MV-4-11 (cell line): Measurements from ENCODE around the gene CSMD2.

Experiments used
- DNase-seq: peaks from one replicate; lab custom pipeline; 2025; lab: John Stamatoyannopoulos, UW

The CSMD2 gene

GRCh38 chr1:33743221-33743998 lies 421.6 kb downstream of the CSMD2 start:
- DNase-seq: no peak

DNA sequence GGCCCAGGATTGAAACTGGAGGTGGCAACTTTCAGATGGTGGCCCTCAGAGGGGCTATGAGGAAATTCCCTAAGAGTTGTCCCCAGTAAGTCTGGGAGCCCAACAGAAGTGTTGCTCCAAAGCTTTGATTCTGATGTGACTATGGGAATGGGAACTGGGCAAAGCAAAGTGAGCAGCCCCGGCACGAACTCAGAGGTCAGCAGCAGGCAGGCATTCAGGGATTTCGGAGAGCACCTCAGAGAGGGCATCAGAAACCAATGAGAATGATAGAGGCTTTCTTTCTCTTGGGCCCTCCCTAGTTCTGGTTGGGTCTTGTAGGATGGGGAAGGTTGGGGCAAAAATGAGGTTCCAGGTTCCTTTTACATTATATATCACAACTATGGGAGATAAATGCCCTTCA lies 422.4 kb downstream of the CSMD2 start:
- no peak for DNase-seq

GRCh38 chr1:33741749-33742148 lies 423.3 kb downstream of the CSMD2 start:
- DNase-seq: no peak

GRCh38 chr1:33740040-33740744 lies 424.8 kb downstream of the CSMD2 start:
- DNase-seq: no peak

DNA sequence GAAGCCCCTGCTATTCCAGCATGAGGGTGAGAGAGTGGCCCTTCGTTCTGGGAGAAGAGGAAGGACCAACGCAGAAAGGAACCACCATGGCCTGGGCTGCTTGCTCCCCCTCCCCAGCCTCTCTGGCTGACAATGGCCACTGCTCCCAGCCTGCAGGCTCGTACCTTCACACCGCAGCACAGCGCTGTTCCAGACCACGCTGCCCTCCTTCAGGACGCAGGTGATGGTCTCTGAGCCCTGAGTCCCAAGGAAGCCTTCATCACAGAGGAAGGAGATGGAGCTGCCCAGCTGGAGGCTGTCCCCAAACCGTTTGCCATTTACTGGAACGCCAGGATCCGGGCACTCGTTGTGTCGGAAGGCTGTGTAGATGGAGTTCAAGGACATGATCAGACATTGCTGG lies 426.1 kb downstream of the CSMD2 start:
- DNase-seq: no peak

GRCh38 chr1:33738536-33738935 lies 426.5 kb downstream of the CSMD2 start:
- DNase-seq: no peak

- DNase-seq: no peak
Observed at GRCh38 chr1:33736496-33736895, 428.5 kb downstream of the CSMD2 start.

- no peak for DNase-seq
Observed at GRCh38 chr1:33735624-33736023, 429.4 kb downstream of the CSMD2 start.

- peak; percentile 60 for DNase-seq
Observed at GRCh38 chr1:33727310-33727709, 437.7 kb downstream of the CSMD2 start.

GRCh38 chr1:33726274-33726804 lies 438.7 kb downstream of the CSMD2 start:
- no peak for DNase-seq

DNA sequence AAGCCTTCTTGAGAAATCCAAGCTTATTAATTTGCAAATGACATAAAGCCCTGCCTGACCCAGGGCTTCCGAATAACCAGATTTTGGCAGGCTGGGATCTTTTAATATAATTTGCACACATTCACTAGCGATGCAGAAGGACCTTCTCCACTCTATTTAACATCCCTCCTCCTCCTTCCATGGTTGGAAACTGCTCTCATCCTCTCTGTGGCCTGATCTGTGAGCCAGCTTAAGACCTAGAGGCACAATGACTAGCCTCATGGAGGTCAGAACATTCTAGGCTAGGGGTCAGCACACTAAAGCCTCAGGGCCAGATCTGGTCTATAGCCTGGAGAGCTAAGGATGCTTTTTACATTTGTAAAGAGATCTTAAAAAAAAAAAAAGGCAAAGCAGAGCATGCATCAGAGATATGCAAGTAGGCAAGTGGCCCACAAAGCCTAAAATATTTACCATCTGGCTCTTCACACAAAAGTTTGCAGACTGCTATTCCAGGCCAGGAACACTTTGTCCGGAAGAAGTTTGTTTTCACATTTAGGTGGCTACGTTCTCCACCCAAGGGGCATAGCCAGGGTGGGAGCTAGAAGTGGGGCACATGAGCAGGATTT lies 439.4 kb downstream of the CSMD2 start:
- DNase-seq: no peak

DNA sequence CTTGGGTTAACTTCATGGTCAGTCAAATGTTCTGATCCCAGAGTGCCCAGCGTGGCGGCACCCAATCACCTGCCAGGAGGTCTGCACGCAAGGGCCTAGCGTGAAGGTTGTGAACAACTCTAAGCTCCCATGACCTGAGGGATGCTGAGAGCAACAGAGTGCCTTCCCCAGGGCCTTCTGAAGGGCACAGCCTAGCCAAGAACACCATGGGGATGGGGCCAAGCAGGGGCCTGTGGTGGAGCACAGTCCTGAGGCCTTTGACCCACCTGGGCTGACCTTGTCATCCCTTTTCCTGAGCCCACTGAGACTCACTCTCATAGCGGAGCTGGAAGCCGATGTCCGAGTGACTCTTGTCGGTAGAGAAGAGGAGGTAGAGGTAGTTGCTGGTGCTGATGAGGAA lies 440.0 kb downstream of the CSMD2 start:
- no peak for DNase-seq

- DNase-seq: no peak
Observed at GRCh38 chr1:33724348-33724747, 440.7 kb downstream of the CSMD2 start.

- DNase-seq: no peak
Observed at GRCh38 chr1:33723251-33723650, 441.8 kb downstream of the CSMD2 start.

DNA sequence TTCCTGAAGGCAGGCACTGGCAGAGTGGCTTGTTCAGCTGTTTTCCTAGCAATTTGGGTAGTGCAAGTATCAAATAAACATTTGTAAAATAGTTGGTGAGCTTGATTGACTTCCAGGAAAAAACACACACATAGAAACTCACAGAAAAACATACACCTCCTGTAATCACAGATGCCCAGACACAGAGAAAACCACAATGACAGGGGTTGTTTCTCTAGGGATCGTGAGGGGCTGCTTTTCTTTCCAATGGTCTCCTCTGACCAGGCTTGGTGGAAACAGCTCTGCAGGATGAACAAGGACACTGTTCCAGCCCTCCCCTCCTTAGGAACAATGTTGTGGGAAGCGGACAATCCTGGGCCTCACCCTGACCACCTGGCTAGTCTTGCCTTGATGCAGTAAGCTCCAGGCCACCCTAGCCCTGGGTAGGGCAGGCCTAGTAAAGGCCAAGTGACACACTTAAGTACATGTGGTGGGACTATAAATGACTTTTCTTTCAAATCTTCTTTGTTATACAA lies 443.7 kb downstream of the CSMD2 start:
- DNase-seq: no peak

- no peak for DNase-seq
Observed at GRCh38 chr1:33719771-33720670, 445.0 kb downstream of the CSMD2 start.

DNA sequence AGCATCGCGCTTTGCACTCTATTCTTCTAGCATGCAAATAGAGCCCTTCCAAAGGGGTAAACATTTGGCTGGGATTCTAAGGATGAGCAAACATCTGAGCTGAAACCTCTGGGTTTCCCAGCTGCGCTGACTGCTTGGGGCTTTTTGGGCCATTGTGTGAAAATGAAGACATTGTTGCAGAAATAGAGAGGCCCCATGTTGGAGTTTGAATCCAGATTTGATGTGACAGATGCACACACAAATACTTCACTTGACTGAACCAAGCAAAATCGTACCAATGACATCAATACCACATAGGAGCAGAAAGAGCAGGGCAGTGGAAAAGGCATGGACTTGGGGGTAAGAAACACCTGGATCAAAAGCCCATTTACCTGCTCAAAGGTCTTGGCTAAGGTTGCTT lies 445.7 kb downstream of the CSMD2 start:
- no peak for DNase-seq

- no peak for DNase-seq
Observed at GRCh38 chr1:33718186-33718585, 446.8 kb downstream of the CSMD2 start.

DNA sequence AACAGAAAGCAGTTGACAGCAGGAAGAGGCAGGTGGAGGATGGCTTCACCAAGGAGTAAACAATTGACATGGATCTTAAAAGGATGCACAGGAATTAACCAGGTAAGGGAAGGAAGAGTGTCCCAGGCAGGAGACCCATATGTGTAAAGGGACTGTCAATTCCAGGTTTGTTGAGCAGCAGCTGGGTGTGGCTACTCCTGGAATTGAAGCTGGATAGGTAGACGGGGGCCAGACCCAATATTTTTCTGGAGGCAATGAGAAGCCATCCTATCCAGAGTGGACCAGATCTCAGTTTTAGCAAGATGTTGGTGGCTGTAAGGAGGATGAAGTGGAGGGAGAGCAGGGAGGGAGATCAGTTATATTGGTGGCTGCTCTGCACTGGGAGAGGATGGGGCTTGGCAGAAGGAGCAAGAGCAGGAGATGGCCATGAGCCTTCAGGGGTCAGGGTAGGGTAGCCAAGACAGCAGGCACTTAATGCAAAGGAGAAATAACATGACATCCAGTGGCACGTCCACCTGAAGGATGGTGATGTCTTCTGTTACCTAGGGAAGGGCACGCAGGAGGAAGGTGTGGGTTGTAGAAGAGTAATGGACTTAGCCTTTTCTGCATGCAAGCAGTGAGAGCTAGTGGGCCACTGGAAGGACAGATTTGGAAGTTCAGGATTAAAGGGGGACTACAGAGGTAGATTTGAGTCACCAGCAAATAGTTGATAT lies 447.9 kb downstream of the CSMD2 start:
- DNase-seq: no peak

DNA sequence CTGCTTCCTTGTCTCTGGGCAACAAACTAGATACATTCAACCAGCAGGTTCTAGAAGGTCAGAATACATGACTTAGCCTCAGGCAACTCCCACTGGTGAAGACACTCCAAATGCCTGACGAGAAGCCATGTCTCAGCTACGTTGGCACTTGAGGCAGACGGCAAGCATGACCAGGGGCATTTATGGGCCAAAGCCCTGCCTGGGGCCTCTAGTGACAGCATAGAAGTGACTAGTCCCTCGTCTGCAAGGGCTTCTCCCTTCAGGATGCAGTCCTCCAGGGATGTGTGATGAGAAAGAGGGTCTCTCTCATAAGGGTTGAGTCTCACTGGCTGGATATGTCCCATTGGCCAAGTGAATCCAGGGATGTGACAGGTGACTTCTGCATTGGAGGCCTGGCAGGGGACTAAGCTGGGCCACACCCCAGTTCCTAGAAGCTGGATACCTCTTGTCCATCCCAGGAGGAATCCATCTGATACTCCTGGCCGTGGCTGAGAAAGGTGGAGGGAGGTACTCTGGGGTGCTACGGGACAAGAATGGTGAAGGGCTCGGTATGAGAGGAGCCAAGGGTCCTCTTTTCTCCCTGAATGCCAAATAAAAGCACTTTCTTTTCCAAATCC lies 449.7 kb downstream of the CSMD2 start:
- no peak for DNase-seq

DNA sequence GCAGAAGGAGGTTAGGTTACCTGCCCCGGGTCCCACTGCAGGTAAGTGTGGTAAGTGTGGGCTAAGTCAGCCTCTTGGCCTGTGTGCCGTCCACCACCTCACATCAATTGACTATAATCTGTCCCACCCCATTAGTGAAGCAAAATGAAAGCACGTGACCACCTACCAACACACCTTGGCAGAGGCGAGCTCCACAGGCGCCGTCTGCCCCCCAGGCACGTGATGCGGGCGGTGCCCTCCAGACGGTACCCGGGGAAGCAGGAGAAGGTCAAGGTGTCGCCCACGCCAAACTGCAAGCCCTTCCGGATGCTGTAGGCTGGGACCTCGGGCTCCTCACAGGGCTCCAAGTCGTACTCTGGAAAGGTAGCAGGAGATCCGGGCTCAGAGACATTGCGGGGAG lies 450.6 kb downstream of the CSMD2 start:
- no peak for DNase-seq
